Fibroblast of villous mesenchyme (primary cell): ENCODE measurements around the gene B3GNT2. TPM values are rescaled to one million over a fixed set of nuclear protein-coding genes. Genes with fewer than 3 reads are reported as not detected.
A peak's percentile ranks its signal among the peaks of the same experiment; 100 is the strongest.
"Not testable (repeated sequence)": the region's sequence is repeated elsewhere in the genome, so short reads cannot be mapped to it uniquely, and the experiment has no call there.

Experiments used
- DNase-seq: peaks from one replicate; pipeline ENCODE4 v3.0.0-alpha.2; 2010; ENCODE audit warnings: low read depth
- H3K4me3 ChIP-seq: 2 replicates; pipeline ENCODE4 v1.5.1; 2011; ENCODE audit warnings: low read depth, mild to moderate bottlenecking, low read length
- CTCF ChIP-seq: IDR thresholded peaks from 2 replicates; pipeline ENCODE4 v1.5.1; 2012; ENCODE audit warnings: low read depth, mild to moderate bottlenecking, low read length; ENCODE audit not compliant: insufficient read depth
- total RNA-seq: library from RNA; depleted of rRNA; stranded (reverse); fragments of >200 nt; gene quantifications from 2 replicates; pipeline ENCODE4 v1.2.3, GENCODE V29; 2012

B3GNT2 gene
- total RNA-seq, 1 donor, result 26.3 TPM

GRCh38 chr2:62194558-62195420 lies 1.1 kb upstream of the B3GNT2 start:
- DNase-seq, result no peak
- H3K4me3 ChIP-seq, result peak overlapping the region; percentile 98
- TF ChIP-seq CTCF, result no peak

- peak overlapping the region; percentile 98 for H3K4me3 ChIP-seq
- no peak for DNase-seq
These were observed 475 bp downstream of the B3GNT2 start for GRCh38 chr2:62196278-62196901.

GRCh38 chr2:62197011-62197924 lies 1.4 kb downstream of the B3GNT2 start:
- peak overlapping the region; percentile 98 for H3K4me3 ChIP-seq
- peak; percentile 3 for TF ChIP-seq CTCF
- no peak for DNase-seq

More at GRCh38 chr2:62196278-62196901, 475 bp downstream of the B3GNT2 start:
- no peak for TF ChIP-seq CTCF

- H3K4me3 ChIP-seq, result peak overlapping the region; percentile 98
- DNase-seq, result peak; percentile 38
- TF ChIP-seq CTCF, result no peak
These were observed 2.2 kb downstream of the B3GNT2 start for GRCh38 chr2:62197925-62198633.

GRCh38 chr2:62198854-62199253 lies 2.9 kb downstream of the B3GNT2 start:
- DNase-seq, result not testable (repeated sequence)

GRCh38 chr2:62199392-62200125 lies 3.6 kb downstream of the B3GNT2 start:
- no peak overlapping the region for H3K4me3 ChIP-seq
- TF ChIP-seq CTCF, result no peak
- DNase-seq, result peak; percentile 92

More at GRCh38 chr2:62198854-62199253, 2.9 kb downstream of the B3GNT2 start:
- H3K4me3 ChIP-seq, result not testable (repeated sequence)
